SK-N-SH (cell line): ENCODE results near the gene MLIP. TPM values are rescaled to one million over a fixed set of nuclear protein-coding genes. Genes with fewer than 3 reads are reported as not detected.
A peak's percentile ranks its signal among the peaks of the same experiment; 100 is the strongest.

Experiments used
- CTCF ChIA-PET: fragments of 300-600, 350-600 bp; formaldehyde crosslinking; extraction: SDS; loops from one replicate; lab custom pipeline; 2021; lab: Yijun Ruan, JAX
- POLR2A ChIA-PET: fragments of 350-600 bp; sonication (Branson Sonifier 250); formaldehyde crosslinking; extraction: SDS; loops from one replicate; lab custom pipeline; 2020; ENCODE audit warnings: antibody characterized with exemption, inconsistent platforms; lab: Yijun Ruan, JAX
- DNase-seq: peaks from one replicate; pipeline ENCODE4 v3.0.0; 2012
- H2AFZ ChIP-seq: fragments of 200-600 bp; sonication (generic); 2 replicates; pipeline ENCODE4 v1.8.1; 2016; ENCODE audit warnings: antibody characterized with exemption, mild to moderate bottlenecking, low read depth
- H3F3A ChIP-seq: fragments of 200-600 bp; sonication (generic); replicated peaks from 2 replicates; pipeline ENCODE3; 2016; ENCODE audit warnings: antibody characterized with exemption, mild to moderate bottlenecking; ENCODE audit not compliant: insufficient read depth
- H3K27ac ChIP-seq, 2 experiments: fragments of 200-500 bp in 1 of 2; fragments of 200-600 bp in 1 of 2; sonication (Bioruptor generic) in 1 of 2; sonication (generic), shearing (Covaris generic) in 1 of 2; 2 replicates each; pipeline versions ENCODE4 v1.5.1 to v1.6.1; 2014 to 2016; ENCODE audit warnings: low read depth in 2 of 2, inconsistent platforms in 1 of 2, low read length in 1 of 2, mild to moderate bottlenecking in 1 of 2, mixed read lengths in 1 of 2
- H3K27me3 ChIP-seq: fragments of 200-600 bp; sonication (generic), shearing (Covaris generic); 2 replicates; pipeline ENCODE4 v1.6.1; 2016; ENCODE audit warnings: mixed run types; ENCODE audit not compliant: insufficient read depth
- H3K36me3 ChIP-seq, 2 experiments: fragments of 200-500 bp in 1 of 2; fragments of 200-600 bp in 1 of 2; sonication (Bioruptor generic) in 1 of 2; sonication (generic) in 1 of 2; replicated peaks in 1 of 2; 2 replicates each; pipeline versions ENCODE3 to v1.5.1; 2014 to 2016; ENCODE audit warnings: low read length in 1 of 2, mild to moderate bottlenecking in 1 of 2; ENCODE audit not compliant: insufficient read depth in 2 of 2, control insufficient read depth in 1 of 2
- H3K4me1 ChIP-seq, 2 experiments: fragments of 200-500 bp in 1 of 2; fragments of 200-600 bp in 1 of 2; sonication (Bioruptor generic) in 1 of 2; sonication (generic), shearing (Covaris generic) in 1 of 2; 2 replicates each; pipeline versions ENCODE4 v1.5.1 to v1.6.1; 2014 to 2016; ENCODE audit warnings: low read depth in 1 of 2, low read length in 1 of 2, mixed run types in 1 of 2; ENCODE audit not compliant: insufficient read depth in 2 of 2, control insufficient read depth in 1 of 2
- H3K4me2 ChIP-seq: fragments of 200-600 bp; sonication (generic), shearing (Covaris generic); 2 replicates; pipeline ENCODE4 v1.6.1; 2017; ENCODE audit warnings: mixed run types
- H3K4me3 ChIP-seq, 2 experiments: fragments of 200-500 bp in 1 of 2; fragments of 200-600 bp in 1 of 2; sonication (Bioruptor generic) in 1 of 2; sonication (generic), shearing (Covaris generic) in 1 of 2; 2 replicates each; pipeline versions ENCODE4 v1.5.1 to v1.8.1; 2014 to 2016; ENCODE audit warnings: low read depth in 2 of 2, inconsistent platforms in 1 of 2, low read length in 1 of 2, mild to moderate bottlenecking in 1 of 2, mixed read lengths in 1 of 2, moderate library complexity in 1 of 2
- H3K79me2 ChIP-seq: fragments of 200-600 bp; sonication (generic); 2 replicates; pipeline ENCODE4 v1.8.1; 2017; ENCODE audit warnings: mild to moderate bottlenecking; ENCODE audit not compliant: insufficient read depth
- H3K9ac ChIP-seq: fragments of 200-600 bp; sonication (generic); 2 replicates; pipeline ENCODE4 v1.6.1; 2017; ENCODE audit warnings: mixed run types
- H3K9me2 ChIP-seq: fragments of 200-600 bp; sonication (generic); 2 replicates; pipeline ENCODE4 v1.6.1; 2017; ENCODE audit warnings: mixed run types
- H3K9me3 ChIP-seq: fragments of 200-600 bp; sonication (generic); 2 replicates; pipeline ENCODE4 v1.6.1; 2017; ENCODE audit warnings: mixed run types, mild to moderate bottlenecking, moderate library complexity
- H4K20me1 ChIP-seq: fragments of 200-600 bp; sonication (generic); 2 replicates; pipeline ENCODE4 v1.6.1; 2017; ENCODE audit warnings: mild to moderate bottlenecking, mixed run types; ENCODE audit not compliant: insufficient read depth
- CHD2 ChIP-seq: fragments of 150-350 bp; IDR thresholded peaks from 2 replicates; pipeline ENCODE4 v1.6.1; 2018; ENCODE audit warnings: low read length; ENCODE audit not compliant: partially characterized antibody
- CTCF ChIP-seq: fragments of 200-600 bp; sonication (generic); IDR thresholded peaks from 2 replicates; pipeline ENCODE4 v1.6.1; 2017; ENCODE audit warnings: antibody characterized with exemption, mild to moderate bottlenecking, moderate library complexity
- ELF1 ChIP-seq: IDR thresholded peaks from 2 replicates; pipeline ENCODE4 v1.4.0; 2012
- EP300 ChIP-seq, 2 experiments: IDR thresholded peaks; 2 replicates each; pipeline versions ENCODE4 v1.4.0 to v1.6.1; 2012; ENCODE audit warnings: borderline replicate concordance in 1 of 2, low read depth in 1 of 2, low read length in 1 of 2
- FOSL2 ChIP-seq: IDR thresholded peaks from 2 replicates; pipeline ENCODE4 v1.4.0; 2012; ENCODE audit warnings: low read depth, mild to moderate bottlenecking, moderate library complexity, borderline replicate concordance
- FOXM1 ChIP-seq: IDR thresholded peaks from 2 replicates; pipeline ENCODE4 v1.4.0; 2012; ENCODE audit warnings: low read depth, mild to moderate bottlenecking
- GATA2 ChIP-seq: sonication (generic); formaldehyde crosslinking; IDR thresholded peaks from 2 replicates; pipeline ENCODE4 v1.5.0; 2020; ENCODE audit warnings: mild to moderate bottlenecking, missing genetic modification reagents
- JUND ChIP-seq: IDR thresholded peaks from 2 replicates; pipeline ENCODE4 v1.4.0; 2012
- MEF2A ChIP-seq: IDR thresholded peaks from 2 replicates; pipeline ENCODE4 v1.4.0; 2012; ENCODE audit warnings: low read depth, borderline replicate concordance
- MXI1 ChIP-seq: IDR thresholded peaks from 2 replicates; pipeline ENCODE4 v1.6.1; 2012; ENCODE audit warnings: mild to moderate bottlenecking, low read depth, low read length, improper control_type of control experiment
- NFIC ChIP-seq: IDR thresholded peaks from 2 replicates; pipeline ENCODE4 v1.4.0; 2012; ENCODE audit warnings: borderline replicate concordance
- NRF1 ChIP-seq: IDR thresholded peaks from 2 replicates; pipeline ENCODE4 v1.6.1; 2012; ENCODE audit warnings: low read depth, mild to moderate bottlenecking, low read length
- RAD21 ChIP-seq: IDR thresholded peaks from 2 replicates; pipeline ENCODE4 v1.6.1; 2012; ENCODE audit warnings: mild to moderate bottlenecking, low read length
- RFX5 ChIP-seq: IDR thresholded peaks from 2 replicates; pipeline ENCODE4 v1.6.1; 2012; ENCODE audit warnings: mild to moderate bottlenecking, improper control_type of control experiment, low read length
- SMC3 ChIP-seq: IDR thresholded peaks from 2 replicates; pipeline ENCODE4 v1.6.1; 2012; ENCODE audit warnings: low read depth, low read length, improper control_type of control experiment
- TAF1 ChIP-seq: IDR thresholded peaks from 2 replicates; pipeline ENCODE4 v1.6.1; 2012; ENCODE audit warnings: low read depth, mild to moderate bottlenecking, low read length, moderate library complexity, borderline replicate concordance
- TCF12 ChIP-seq: IDR thresholded peaks from 2 replicates; pipeline ENCODE4 v1.4.0; 2012
- TEAD4 ChIP-seq: IDR thresholded peaks from 2 replicates; pipeline ENCODE4 v1.4.0; 2012; ENCODE audit warnings: mild to moderate bottlenecking, borderline replicate concordance; ENCODE audit not compliant: insufficient read depth
- USF1 ChIP-seq: IDR thresholded peaks from 2 replicates; pipeline ENCODE4 v1.4.0; 2012; ENCODE audit warnings: low read depth, borderline replicate concordance
- USF2 ChIP-seq: fragments of 150-350 bp; IDR thresholded peaks from 2 replicates; pipeline ENCODE4 v1.6.1; 2017; ENCODE audit warnings: antibody characterized with exemption, low read length, low read depth, borderline replicate concordance
- YY1 ChIP-seq: IDR thresholded peaks from 2 replicates; pipeline ENCODE4 v1.4.0; 2012; ENCODE audit warnings: low read depth, mild to moderate bottlenecking
- ZBTB33 ChIP-seq: IDR thresholded peaks from 2 replicates; pipeline ENCODE4 v1.4.0; 2012; ENCODE audit warnings: low read depth, borderline replicate concordance
- WGBS: methylation state at CpG from one replicate; pipeline ENCODE4 v1.1.6; 2017; ENCODE audit warnings: low lambda C conversion rate; 5-methylcytosine and 5-hydroxymethylcytosine counted together
- polyA plus RNA-seq, 3 experiments: library from polyadenylated mRNA; depleted of rRNA; stranded (reverse); fragments of >200 nt; gene quantifications; 2 replicates each; pipeline ENCODE4 v1.2.3, GENCODE V29; 2012

The MLIP gene
- polyA plus RNA-seq, 1 of the 3 experiments (the other 2 are of a cell fraction), result not detected

GRCh38 chr6:54282186-54282585, 170.9 kb downstream of the MLIP start (continued):
- TF ChIP-seq TEAD4, result 0 out of 2 replicates have a peak, but pooled peaks have one; percentile 36
- no peak for TF ChIP-seq TAF1
- no peak for TF ChIP-seq NRF1
- TF ChIP-seq GATA2, result no peak
- TF ChIP-seq JUND, result peak; percentile 61
- no peak for TF ChIP-seq SMC3
- TF ChIP-seq RFX5, result no peak
- TF ChIP-seq MXI1, result no peak
- no peak for TF ChIP-seq YY1
- TF ChIP-seq NFIC, result peak; percentile 12; the same call in 1 of the 2 replicates
- TF ChIP-seq EP300 (IDR thresholded peaks at IDR 0.05; ENCODE audit: borderline replicate concordance in 1 of 2, low read depth in 1 of 2, low read length in 1 of 2), result peak in 1 of 2 experiments; percentile 70; a peak in 2 of 4 replicates
- peak; percentile 45; the same call in 1 of the 2 replicates for TF ChIP-seq ELF1

GRCh38 chr6:54284161-54284860, 173.1 kb downstream of the MLIP start:
- POLR2A ChIA-PET, result no interaction called here
- Histone ChIP-seq H3K9me3 (no peaks in the 10 kb centered on the region), H3F3A (peaks cover 51% of the 10 kb centered on the region), H3K4me1 (peaks cover 0 to 35% of the 10 kb centered on the region in 2 experiments; a peak in 3 of 4 replicates), H3K4me2 (no peak overlapping the region), H3K27ac (no peak overlapping the region), H3K9me2 (no peaks in the 10 kb centered on the region), H4K20me1 (no peaks in the 10 kb centered on the region), H2AFZ (no peak overlapping the region), H3K79me2 (no peaks in the 10 kb centered on the region), H3K4me3 (no peak overlapping the region), H3K27me3 (no peaks in the 10 kb centered on the region), H3K36me3 (no peaks in the 10 kb centered on the region), H3K9ac (no peak overlapping the region)
- no peak for DNase-seq
- TF ChIP-seq CTCF (no peak), YY1 (no peak), NRF1 (no peak), EP300 (IDR thresholded peaks at IDR 0.05; ENCODE audit: borderline replicate concordance in 1 of 2, low read depth in 1 of 2, low read length in 1 of 2) (no peak), FOSL2 (no peak), NFIC (no peak), GATA2 (no peak), FOXM1 (no peak), USF1 (no peak), ZBTB33 (no peak), RAD21 (no peak), CHD2 (no peak), JUND (no peak), MEF2A (no peak), MXI1 (no peak), USF2 (no peak), TCF12 (no peak)
- CTCF ChIA-PET, result interaction anchor here (1.0 kb wide), 1 partner anchor 40 kb away, joined by 4 read pairs; no protein-coding TSS in a partner anchor
- 65% methylated on average over 3 of the region's 3 CpGs for WGBS
